Measurements from ENCODE around the gene ADGRG7. TPM values are rescaled to one million over a fixed set of nuclear protein-coding genes. Genes with fewer than 3 reads are reported as not detected.
A peak's percentile ranks its signal among the peaks of the same experiment; 100 is the strongest.

The ADGRG7 gene
- total and polyA plus RNA-seq, 2 of the 13 experiments (the other 11 are each of a cell fraction or from before 2014, with no cell fraction given): not detected

- no peak for TF ChIP-seq ZNF574 (CRISPR knock-in tag; IDR thresholded peaks at IDR 0.05)
- TF ChIP-seq ZC3H4 (CRISPR knock-in tag; IDR thresholded peaks at IDR 0.05; ENCODE audit: borderline replicate concordance): no peak
- no peak for TF ChIP-seq ZNF616 (CRISPR knock-in tag; IDR thresholded peaks at IDR 0.05; ENCODE audit: low read depth)
- TF ChIP-seq ZNF101 (CRISPR knock-in tag; IDR thresholded peaks at IDR 0.05; ENCODE audit: borderline replicate concordance, low read depth): no peak
- TF ChIP-seq CBFB (CRISPR knock-in tag; IDR thresholded peaks at IDR 0.05): 0 out of 2 replicates have a peak, but pooled peaks have one; percentile 3
- TF ChIP-seq ZNF615 (CRISPR knock-in tag; IDR thresholded peaks at IDR 0.05; ENCODE audit: borderline replicate concordance): no peak
- TF ChIP-seq ARHGAP35 (CRISPR knock-in tag; IDR thresholded peaks at IDR 0.05; ENCODE audit: borderline replicate concordance): no peak
- TF ChIP-seq ADNP (CRISPR knock-in tag; IDR thresholded peaks at IDR 0.05): no peak
- 0 out of 2 replicates have a peak, but pooled peaks have one; percentile 5 for TF ChIP-seq HOXA5 (CRISPR knock-in tag; IDR thresholded peaks at IDR 0.05)
- no peak for TF ChIP-seq TERF1 (CRISPR knock-in tag; IDR thresholded peaks at IDR 0.05)
- no peak for TF ChIP-seq SPEN (CRISPR knock-in tag; IDR thresholded peaks at IDR 0.05; ENCODE audit: low read depth)
- no peak for TF ChIP-seq IKZF4 (CRISPR knock-in tag; IDR thresholded peaks at IDR 0.05; ENCODE audit: borderline replicate concordance, low read depth, not compliant biosample characterization)
Measured at GRCh38 chr3:100709842-100710260, 100.5 kb downstream of the ADGRG7 start (continued).
